H9 (cell line): ENCODE data around the gene HBZ. TPM values are rescaled to one million over a fixed set of nuclear protein-coding genes. Genes with fewer than 3 reads are reported as not detected.

Experiments used
- DNase-seq: peaks from one replicate; pipeline ENCODE4 v3.0.0-alpha.2; 2017
- H2AFZ ChIP-seq: one replicate; pipeline ENCODE4 v1.6.1; 2013; ENCODE audit warnings: mild to moderate bottlenecking, low read length, control low read depth, moderate library complexity
- H2AK5ac ChIP-seq: 2 replicates; pipeline ENCODE4 v1.6.1; 2013; ENCODE audit warnings: low read length, control low read depth, mixed read lengths; ENCODE audit not compliant: insufficient read length
- H2BK120ac ChIP-seq: one replicate; pipeline ENCODE4 v1.6.1; 2013; ENCODE audit warnings: low read depth, mild to moderate bottlenecking, low read length, control low read depth, inconsistent platforms; ENCODE audit not compliant: poor library complexity, severe bottlenecking
- H2BK12ac ChIP-seq: 2 replicates; pipeline ENCODE4 v1.6.1; 2013; ENCODE audit warnings: low read length, control low read depth, mixed read lengths, low read depth; ENCODE audit not compliant: insufficient read length
- H2BK15ac ChIP-seq: 2 replicates; pipeline ENCODE4 v1.6.1; 2013; ENCODE audit warnings: low read depth, low read length, control low read depth
- H2BK20ac ChIP-seq: one replicate; pipeline ENCODE4 v1.6.1; 2013; ENCODE audit warnings: low read depth, mild to moderate bottlenecking, low read length, control low read depth, inconsistent platforms; ENCODE audit not compliant: poor library complexity, severe bottlenecking
- H2BK5ac ChIP-seq: 2 replicates; pipeline ENCODE4 v1.6.1; 2013; ENCODE audit warnings: low read length, control low read depth, mixed read lengths; ENCODE audit not compliant: insufficient read length
- H3K14ac ChIP-seq: 2 replicates; pipeline ENCODE4 v1.6.1; 2013; ENCODE audit warnings: low read length, control low read depth; ENCODE audit not compliant: insufficient read depth
- H3K18ac ChIP-seq: 2 replicates; pipeline ENCODE4 v1.6.1; 2013; ENCODE audit warnings: low read depth, mild to moderate bottlenecking, mixed read lengths, low read length, control low read depth; ENCODE audit not compliant: insufficient read length
- H3K23ac ChIP-seq: 2 replicates; pipeline ENCODE4 v1.6.1; 2013; ENCODE audit warnings: low read length, control low read depth, mixed read lengths, low read depth; ENCODE audit not compliant: insufficient read length
- H3K23me2 ChIP-seq: 2 replicates; pipeline ENCODE4 v1.6.1; 2013; ENCODE audit warnings: low read depth, mild to moderate bottlenecking, mixed read lengths, low read length, control low read depth; ENCODE audit not compliant: insufficient read length, poor library complexity, severe bottlenecking
- H3K27ac ChIP-seq: 2 replicates; pipeline ENCODE4 v1.5.1; 2013; ENCODE audit warnings: low read length, control low read depth, mixed read lengths, low read depth; ENCODE audit not compliant: insufficient read length
- H3K27me3 ChIP-seq: 2 replicates; pipeline ENCODE4 v1.6.1; 2013; ENCODE audit warnings: low read length, control low read depth, inconsistent platforms; ENCODE audit not compliant: insufficient read depth
- H3K4ac ChIP-seq: 2 replicates; pipeline ENCODE4 v1.6.1; 2013; ENCODE audit warnings: low read depth, mild to moderate bottlenecking, control low read depth, inconsistent platforms, low read length, moderate library complexity
- H3K4me1 ChIP-seq: 2 replicates; pipeline ENCODE4 v1.6.1; 2013; ENCODE audit warnings: low read length, control low read depth, inconsistent platforms; ENCODE audit not compliant: insufficient read depth
- H3K4me2 ChIP-seq: 2 replicates; pipeline ENCODE4 v1.6.1; 2013; ENCODE audit warnings: low read length, control low read depth, mixed read lengths; ENCODE audit not compliant: insufficient read length, insufficient read depth
- H3K56ac ChIP-seq: 2 replicates; pipeline ENCODE4 v1.6.1; 2013; ENCODE audit warnings: low read depth, mild to moderate bottlenecking, mixed read lengths, low read length, control low read depth; ENCODE audit not compliant: insufficient read length
- H3K79me1 ChIP-seq: 2 replicates; pipeline ENCODE4 v1.6.1; 2013; ENCODE audit warnings: low read depth, mild to moderate bottlenecking, moderate library complexity, low read length, control low read depth, inconsistent platforms; ENCODE audit not compliant: insufficient read depth, poor library complexity, severe bottlenecking
- H3K79me2 ChIP-seq: 2 replicates; pipeline ENCODE4 v1.6.1; 2013; ENCODE audit warnings: low read length, control low read depth, inconsistent platforms; ENCODE audit not compliant: insufficient read depth
- H3K9ac ChIP-seq: 2 replicates; pipeline ENCODE4 v1.6.1; 2013; ENCODE audit warnings: low read length, control low read depth, mixed read lengths; ENCODE audit not compliant: insufficient read length; ENCODE audit errors: extremely low read depth
- H3K9me3 ChIP-seq: one replicate; pipeline ENCODE4 v1.6.1; 2013; ENCODE audit warnings: low read depth, low read length, inconsistent platforms; ENCODE audit not compliant: control insufficient read depth
- H3T11ph ChIP-seq: one replicate; pipeline ENCODE4 v1.6.1; 2013; ENCODE audit warnings: mild to moderate bottlenecking, low read length, control low read depth, inconsistent platforms
- H4K20me1 ChIP-seq: one replicate; pipeline ENCODE4 v1.6.1; 2013; ENCODE audit not compliant: control insufficient read depth, insufficient read length, insufficient read depth
- H4K5ac ChIP-seq: 2 replicates; pipeline ENCODE4 v1.6.1; 2013; ENCODE audit warnings: low read depth, mild to moderate bottlenecking, mixed read lengths, low read length, control low read depth; ENCODE audit not compliant: insufficient read length
- H4K8ac ChIP-seq: replicated peaks from 2 replicates; pipeline ENCODE4 v1.6.1; 2013; ENCODE audit warnings: low read length, control low read depth, mixed read lengths, low read depth; ENCODE audit not compliant: insufficient read length
- H4K91ac ChIP-seq: 2 replicates; pipeline ENCODE4 v1.6.1; 2013; ENCODE audit warnings: low read depth, mild to moderate bottlenecking, moderate library complexity, mixed read lengths, low read length, control low read depth; ENCODE audit not compliant: insufficient read length
- H3K27ac Mint-ChIP-seq, 3 experiments: 2 replicates in 2 of 3; 3 replicates in 1 of 3; pipeline ENCODE4 v1.8.0; 2020 to 2021; ENCODE audit warnings: mixed read lengths in 3 of 3, mild to moderate bottlenecking in 1 of 3, moderate library complexity in 1 of 3
- H3K27me3 Mint-ChIP-seq: 2 replicates; pipeline ENCODE4 v1.8.0; 2021; ENCODE audit warnings: low read depth, mild to moderate bottlenecking, moderate library complexity, mixed read lengths
- H3K36me3 Mint-ChIP-seq, 3 experiments: 2 replicates in 2 of 3; 3 replicates in 1 of 3; pipeline ENCODE4 v1.8.0; 2020 to 2021; ENCODE audit warnings: low read depth in 3 of 3, mixed read lengths in 3 of 3; ENCODE audit not compliant: insufficient read depth in 1 of 3
- H3K4me1 Mint-ChIP-seq, 2 experiments: 2 replicates each; pipeline ENCODE4 v1.8.0; 2020; ENCODE audit warnings: mixed read lengths in 2 of 2
- H3K4me3 Mint-ChIP-seq, 2 experiments: 2 replicates in 1 of 2; 3 replicates in 1 of 2; pipeline ENCODE4 v1.8.0; 2020 to 2021; ENCODE audit warnings: mild to moderate bottlenecking in 2 of 2, mixed read lengths in 2 of 2, moderate library complexity in 1 of 2
- H3K9me3 Mint-ChIP-seq, 2 experiments: 2 replicates in 1 of 2; 3 replicates in 1 of 2; pipeline ENCODE4 v1.8.0; 2020; ENCODE audit warnings: mild to moderate bottlenecking in 2 of 2, mixed read lengths in 2 of 2, moderate library complexity in 1 of 2
- WGBS: extraction: QIAGEN DNeasy Blood & Tissue Kit; methylation state at CpG from one replicate; pipeline ENCODE4 v1.1.7; 2013; ENCODE audit warnings: missing lambda C conversion rate, low lambda C conversion rate, mixed read lengths; ENCODE audit not compliant: insufficient read length; ENCODE audit errors: extremely low coverage; 5-methylcytosine and 5-hydroxymethylcytosine counted together
- total RNA-seq: library from RNA; stranded (reverse); gene quantifications from 2 replicates; pipeline ENCODE4 v1.2.1, GENCODE V29; 2021
- TF ChIP-seq, protein P1 (sequence below): fragments of 200-600 bp; sonication (generic); conservative IDR thresholded peaks from 3 replicates; pipeline ENCODE4 v1.8.0; 2021; ENCODE audit warnings: antibody characterized with exemption, mild to moderate bottlenecking

HBZ gene
- total RNA-seq, 1 experiment from 2014 or later: not detected

DNA sequence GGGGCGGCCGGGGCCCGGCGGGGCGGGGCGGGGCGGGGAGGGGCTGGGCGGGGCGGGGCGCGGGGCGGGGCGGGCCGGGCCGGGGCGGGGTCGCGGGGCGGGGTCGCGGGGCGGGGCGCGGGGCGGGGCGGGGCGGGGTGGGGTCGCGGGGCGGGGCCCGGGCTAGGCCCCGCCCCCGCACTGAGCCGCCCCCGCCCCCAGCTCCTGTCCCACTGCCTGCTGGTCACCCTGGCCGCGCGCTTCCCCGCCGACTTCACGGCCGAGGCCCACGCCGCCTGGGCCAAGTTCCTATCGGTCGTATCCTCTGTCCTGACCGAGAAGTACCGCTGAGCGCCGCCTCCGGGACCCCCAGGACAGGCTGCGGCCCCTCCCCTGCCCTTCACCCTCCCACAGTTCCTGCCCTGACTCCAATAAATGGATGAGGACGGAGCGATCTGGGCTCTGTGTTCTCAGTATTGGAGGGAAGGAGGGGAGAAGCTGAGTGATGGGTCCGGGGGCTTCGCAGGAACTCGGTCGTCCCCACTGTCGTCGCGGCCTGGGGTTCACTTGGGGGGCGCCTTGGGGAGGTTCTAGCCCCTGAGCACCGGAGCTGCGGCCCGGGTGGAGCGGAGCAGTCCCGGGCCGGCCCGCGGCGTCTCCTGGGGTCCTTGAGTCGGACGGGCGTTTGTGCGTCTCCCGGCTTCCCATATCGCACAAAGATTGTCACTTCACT, 12.5 kb downstream of the HBZ start:
- H2BK5ac ChIP-seq: no peak overlapping the region
- no peak overlapping the region for H2BK20ac ChIP-seq
- no peak overlapping the region for H3K56ac ChIP-seq
- H2BK120ac ChIP-seq: no peak overlapping the region
- H4K5ac ChIP-seq: no peak overlapping the region
- no peak overlapping the region for H4K91ac ChIP-seq
- peaks cover 8% of the 10 kb centered on the region for H3K23me2 ChIP-seq
- no peaks in the 10 kb centered on the region for H3K79me2 ChIP-seq
- Mint-ChIP-seq H3K27me3 (peaks cover 73% of the 10 kb centered on the region), H3K9me3 (no peaks in the 10 kb centered on the region), H3K4me1 (peaks cover 21 to 25% of the 10 kb centered on the region in 2 experiments), H3K36me3 (no peaks in the 10 kb centered on the region), H3K4me3 (peak overlapping the region; percentile 47 to 76), H3K27ac (no peak overlapping the region)
- H2AK5ac ChIP-seq: no peak overlapping the region
- TF ChIP-seq, protein P1, sequence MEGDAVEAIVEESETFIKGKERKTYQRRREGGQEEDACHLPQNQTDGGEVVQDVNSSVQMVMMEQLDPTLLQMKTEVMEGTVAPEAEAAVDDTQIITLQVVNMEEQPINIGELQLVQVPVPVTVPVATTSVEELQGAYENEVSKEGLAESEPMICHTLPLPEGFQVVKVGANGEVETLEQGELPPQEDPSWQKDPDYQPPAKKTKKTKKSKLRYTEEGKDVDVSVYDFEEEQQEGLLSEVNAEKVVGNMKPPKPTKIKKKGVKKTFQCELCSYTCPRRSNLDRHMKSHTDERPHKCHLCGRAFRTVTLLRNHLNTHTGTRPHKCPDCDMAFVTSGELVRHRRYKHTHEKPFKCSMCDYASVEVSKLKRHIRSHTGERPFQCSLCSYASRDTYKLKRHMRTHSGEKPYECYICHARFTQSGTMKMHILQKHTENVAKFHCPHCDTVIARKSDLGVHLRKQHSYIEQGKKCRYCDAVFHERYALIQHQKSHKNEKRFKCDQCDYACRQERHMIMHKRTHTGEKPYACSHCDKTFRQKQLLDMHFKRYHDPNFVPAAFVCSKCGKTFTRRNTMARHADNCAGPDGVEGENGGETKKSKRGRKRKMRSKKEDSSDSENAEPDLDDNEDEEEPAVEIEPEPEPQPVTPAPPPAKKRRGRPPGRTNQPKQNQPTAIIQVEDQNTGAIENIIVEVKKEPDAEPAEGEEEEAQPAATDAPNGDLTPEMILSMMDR: no peak
- H3K9ac ChIP-seq: no peak overlapping the region
- H3K27ac ChIP-seq: no peak overlapping the region
- H3K23ac ChIP-seq: no peak overlapping the region
- no peak overlapping the region for H2BK12ac ChIP-seq
- no CpG with 5 or more reads among the region's 77 CpGs for WGBS
- no peak overlapping the region for H3K4ac ChIP-seq
- no peaks in the 10 kb centered on the region; the same call in 1 of the 2 replicates for H3K4me1 ChIP-seq
- no peaks in the 10 kb centered on the region for H4K20me1 ChIP-seq
- H3T11ph ChIP-seq: no peak overlapping the region
- H2BK15ac ChIP-seq: no peak overlapping the region
- no peak overlapping the region for H4K8ac ChIP-seq
- H3K18ac ChIP-seq: no peak overlapping the region
- peak overlapping the region; percentile 33 for H3K4me2 ChIP-seq
- no peaks in the 10 kb centered on the region for H3K79me1 ChIP-seq
- H2AFZ ChIP-seq: no peak overlapping the region
- H3K27me3 ChIP-seq: peaks cover 33% of the 10 kb centered on the region
- H3K14ac ChIP-seq: no peak overlapping the region
- DNase-seq: peak; percentile 57
- no peaks in the 10 kb centered on the region for H3K9me3 ChIP-seq
